Esophagus mucosa (tissue), 1 donor: ENCODE data around the gene FABP1. TPM values are rescaled to one million over a fixed set of nuclear protein-coding genes. Genes with fewer than 3 reads are reported as not detected.

Experiments used
- ATAC-seq: fragments of 200-7000 bp; cut with Tn5 transposase; one replicate; pipeline ENCODE4 v1.9.1; 2020
- total RNA-seq: library from RNA; stranded (reverse); gene quantifications from one replicate; pipeline ENCODE4 v1.2.4, GENCODE V29; 2023
- donor health status: DM: yes; HTN: yes; CAD: no.

FABP1 gene
- total RNA-seq, 1 donor from 2014 or later = not detected

GRCh38 chr2:88077080-88077479 is 50.8 kb downstream of the FABP1 start:
- no peak for ATAC-seq

- ATAC-seq = peak; percentile 57
These were observed 53.0 kb downstream of the FABP1 start for GRCh38 chr2:88074854-88075292.

DNA sequence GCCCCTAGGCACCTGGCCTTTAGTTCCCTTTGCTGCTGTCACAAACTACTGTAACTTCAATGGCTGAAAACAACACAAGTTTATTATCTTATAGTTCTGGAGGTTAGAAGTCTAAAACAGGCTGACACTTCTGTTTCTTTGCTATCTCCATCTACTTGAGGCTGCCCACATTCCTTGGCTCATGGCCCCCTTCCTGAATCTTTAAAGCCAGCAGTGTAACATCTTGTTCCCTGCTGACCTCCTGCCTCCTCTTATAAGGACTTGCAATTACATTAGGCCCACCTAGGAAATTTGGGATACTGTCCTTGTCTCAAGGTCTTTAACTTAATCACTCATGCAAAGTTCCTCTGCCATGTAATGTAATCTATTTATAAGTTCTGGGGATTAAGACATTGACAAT is 53.7 kb downstream of the FABP1 start:
- ATAC-seq = no peak

Other genes with a start within 250 kb of the FABP1 start
- 5.2 TPM for gene RNU2-63P, start 111.5 kb downstream of the FABP1 start, total RNA-seq
- gene KRCC1, start 72.3 kb downstream of the FABP1 start, total RNA-seq = 15.5 TPM
- gene SMYD1, start 60.2 kb downstream of the FABP1 start, total RNA-seq = not detected
- gene THNSL2, start 42.3 kb upstream of the FABP1 start, total RNA-seq = 6.5 TPM